Thymus (tissue), 11 donors: Measurements from ENCODE around the gene MID1. TPM values are rescaled to one million over a fixed set of nuclear protein-coding genes. Genes with fewer than 3 reads are reported as not detected.

Source experiments
- DNase-seq, 9 donors: peaks; one replicate each; pipeline ENCODE4 v3.0.0-alpha.2; 2013; ENCODE audit warnings: low spot score in 9 of 9, low read depth in 6 of 9, missing footprints in 1 of 9
- H3K27ac ChIP-seq, 2 donors: one replicate each; pipeline ENCODE4 v1.5.1; 2013; ENCODE audit warnings: control low read depth in 1 of 2, low read depth in 1 of 2, low read length in 1 of 2, mild to moderate bottlenecking in 1 of 2, moderate library complexity in 1 of 2
- H3K27me3 ChIP-seq, 2 donors: one replicate each; pipeline ENCODE4 v1.5.1; 2013; ENCODE audit warnings: low read length in 1 of 2; ENCODE audit not compliant: control insufficient read depth in 2 of 2, insufficient read depth in 1 of 2
- H3K36me3 ChIP-seq, 2 donors: one replicate each; pipeline ENCODE4 v1.5.1; 2013; ENCODE audit warnings: low read length in 1 of 2, mild to moderate bottlenecking in 1 of 2, moderate library complexity in 1 of 2; ENCODE audit not compliant: control insufficient read depth in 2 of 2, insufficient read depth in 2 of 2
- H3K4me1 ChIP-seq, 2 donors: one replicate each; pipeline ENCODE4 v1.5.1; 2013; ENCODE audit warnings: low read length in 2 of 2; ENCODE audit not compliant: control insufficient read depth in 2 of 2, insufficient read depth in 2 of 2
- H3K4me3 ChIP-seq, 2 donors: one replicate each; pipeline ENCODE4 v1.5.1; 2013; ENCODE audit warnings: low read length in 2 of 2, control low read depth in 1 of 2, mild to moderate bottlenecking in 1 of 2
- H3K9me3 ChIP-seq, 2 donors: one replicate each; pipeline ENCODE4 v1.5.1; 2013; ENCODE audit warnings: low read length in 1 of 2, mild to moderate bottlenecking in 1 of 2; ENCODE audit not compliant: control insufficient read depth in 2 of 2, insufficient read depth in 1 of 2
- WGBS: extraction: QIAGEN DNeasy Blood & Tissue Kit; methylation state at CpG from one replicate; pipeline ENCODE4 v1.1.7; 2013; 5-methylcytosine and 5-hydroxymethylcytosine counted together
- polyA plus RNA-seq: library from polyadenylated mRNA; stranded (reverse); fragments of 200-250 nt; gene quantifications from one replicate; pipeline ENCODE4 v1.2.3, GENCODE V29; 2013
- total RNA-seq: library from RNA; stranded (reverse); fragments of 120-200 nt; gene quantifications from one replicate; pipeline ENCODE4 v1.2.4, GENCODE V29; 2013
- donor health status: healthy.

Gene MID1
- total and polyA plus RNA-seq, 2 donors = 1.4 to 2.1 TPM

DNA sequence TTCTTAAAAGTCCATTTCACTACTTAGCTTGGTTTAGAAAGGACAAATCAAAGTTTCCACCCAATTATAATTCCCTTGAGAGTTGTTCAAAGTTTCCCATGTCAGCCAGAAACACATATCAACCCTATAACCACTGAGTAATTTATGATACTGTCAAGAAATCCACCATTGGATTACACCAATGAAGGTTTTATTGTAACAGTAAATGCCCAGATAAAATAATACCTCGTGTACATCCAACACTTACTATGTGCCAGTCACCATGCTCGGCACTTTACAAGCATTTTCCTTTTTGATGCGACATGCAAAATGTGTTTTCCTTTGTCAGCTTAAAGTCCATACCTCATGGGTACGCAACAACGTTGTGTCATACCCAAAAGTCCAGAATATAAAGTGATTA is 64.0 kb downstream of the MID1 start:
- 94% methylated on average over 5 of the region's 5 CpGs for WGBS
- no peaks in the 10 kb centered on the region for H3K27me3 ChIP-seq
- no peak overlapping the region for H3K27ac ChIP-seq
- no peaks in the 10 kb centered on the region for H3K4me1 ChIP-seq
- no peaks in the 10 kb centered on the region for H3K36me3 ChIP-seq
- no peaks in the 10 kb centered on the region for H3K9me3 ChIP-seq
- no peak for DNase-seq
- no peak overlapping the region for H3K4me3 ChIP-seq

DNA sequence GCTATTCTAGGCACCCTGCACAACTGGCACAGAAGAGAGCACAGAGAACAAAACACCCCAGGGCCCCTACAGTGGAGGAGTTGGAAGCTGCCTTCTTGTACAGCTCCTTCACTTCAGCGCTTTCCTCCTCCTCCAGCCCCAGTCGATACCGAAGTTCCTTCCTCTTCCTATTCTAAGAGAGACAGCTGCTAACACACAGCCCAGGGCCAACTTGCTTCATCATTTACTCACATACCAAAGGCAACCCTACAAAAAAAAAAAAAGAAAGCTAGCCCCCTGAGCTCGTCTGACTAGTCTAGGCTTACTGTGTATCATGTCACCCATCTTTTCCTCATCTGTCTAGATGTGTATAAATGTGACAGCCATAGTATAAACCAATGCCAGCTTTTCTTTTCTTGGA is 64.5 kb downstream of the MID1 start:
- H3K27ac ChIP-seq = no peak overlapping the region
- no peaks in the 10 kb centered on the region for H3K4me1 ChIP-seq
- WGBS = 69% methylated on average over 4 of the region's 4 CpGs
- no peaks in the 10 kb centered on the region for H3K36me3 ChIP-seq
- no peaks in the 10 kb centered on the region for H3K27me3 ChIP-seq
- DNase-seq = no peak
- H3K4me3 ChIP-seq = no peak overlapping the region
- no peaks in the 10 kb centered on the region for H3K9me3 ChIP-seq

DNA sequence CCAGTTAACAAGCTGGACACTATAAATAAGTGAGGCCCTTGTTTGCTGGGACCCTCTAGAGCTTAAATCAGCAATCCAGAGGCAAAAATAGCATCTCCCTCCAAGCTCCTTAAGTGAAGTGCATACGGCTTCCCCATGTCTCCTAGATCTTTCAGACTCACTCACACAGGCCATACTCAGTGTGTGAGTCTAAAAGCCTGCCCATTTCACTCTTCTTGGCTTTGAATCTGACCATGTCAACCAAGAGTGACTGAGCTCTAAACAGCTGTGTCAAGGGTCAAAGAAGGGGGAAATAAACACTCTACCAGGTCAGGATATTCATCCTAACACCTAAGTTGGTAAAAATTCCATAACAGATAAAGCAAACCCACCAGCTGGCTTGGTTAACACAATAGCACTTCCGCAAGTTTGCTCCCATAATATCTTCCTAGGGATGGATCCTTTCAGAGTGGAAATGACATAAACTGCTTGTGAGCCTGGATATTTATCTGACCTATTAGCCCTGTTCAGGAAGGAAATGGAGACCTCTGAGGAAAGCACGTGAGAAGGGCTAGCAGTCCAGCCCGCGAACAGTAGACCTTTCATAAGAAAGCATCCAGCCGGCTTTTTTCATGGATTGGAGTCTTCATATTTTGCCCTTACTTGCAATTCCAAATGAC is 65.6 kb downstream of the MID1 start:
- Histone ChIP-seq H3K27me3 (no peaks in the 10 kb centered on the region), H3K36me3 (no peaks in the 10 kb centered on the region), H3K4me3 (no peak overlapping the region), H3K27ac (no peak overlapping the region), H3K4me1 (no peaks in the 10 kb centered on the region), H3K9me3 (no peaks in the 10 kb centered on the region)
- no peak for DNase-seq
- 93% methylated on average over 6 of the region's 6 CpGs for WGBS

GRCh38 chrX:10549280-10549679 is 71.1 kb downstream of the MID1 start:
- Histone ChIP-seq H3K27me3 (no peaks in the 10 kb centered on the region), H3K27ac (no peak overlapping the region), H3K36me3 (no peaks in the 10 kb centered on the region), H3K4me3 (no peak overlapping the region), H3K9me3 (no peaks in the 10 kb centered on the region), H3K4me1 (no peaks in the 10 kb centered on the region)
- 91% methylated on average over 2 of the region's 2 CpGs for WGBS
- no peak for DNase-seq

GRCh38 chrX:10548688-10549087 is 71.7 kb downstream of the MID1 start:
- 89% methylated on average over 2 of the region's 2 CpGs for WGBS
- H3K36me3 ChIP-seq = no peaks in the 10 kb centered on the region
- no peak overlapping the region for H3K27ac ChIP-seq
- no peak overlapping the region for H3K4me3 ChIP-seq
- no peaks in the 10 kb centered on the region for H3K27me3 ChIP-seq
- no peaks in the 10 kb centered on the region for H3K9me3 ChIP-seq
- H3K4me1 ChIP-seq = no peaks in the 10 kb centered on the region
- no peak for DNase-seq

- no peak for DNase-seq
- Histone ChIP-seq H3K4me1 (no peaks in the 10 kb centered on the region), H3K4me3 (no peak overlapping the region), H3K36me3 (no peaks in the 10 kb centered on the region), H3K27ac (no peak overlapping the region), H3K27me3 (no peaks in the 10 kb centered on the region), H3K9me3 (no peaks in the 10 kb centered on the region)
- WGBS = 83% methylated on average over 1 of the region's 1 CpG
These were observed 74.5 kb downstream of the MID1 start for GRCh38 chrX:10545882-10546281.

- no peak overlapping the region for H3K27ac ChIP-seq
- no peaks in the 10 kb centered on the region for H3K4me1 ChIP-seq
- DNase-seq = no peak
- no peak overlapping the region for H3K4me3 ChIP-seq
- no peaks in the 10 kb centered on the region for H3K9me3 ChIP-seq
- 93% methylated on average over 1 of the region's 1 CpG for WGBS
- no peaks in the 10 kb centered on the region for H3K36me3 ChIP-seq
- no peaks in the 10 kb centered on the region for H3K27me3 ChIP-seq
These were observed 77.8 kb downstream of the MID1 start for GRCh38 chrX:10542586-10542985.

GRCh38 chrX:10538831-10539230 is 81.6 kb downstream of the MID1 start:
- no peaks in the 10 kb centered on the region for H3K27me3 ChIP-seq
- H3K4me1 ChIP-seq = no peaks in the 10 kb centered on the region
- H3K9me3 ChIP-seq = no peaks in the 10 kb centered on the region
- DNase-seq = no peak
- H3K27ac ChIP-seq = no peak overlapping the region
- H3K36me3 ChIP-seq = no peaks in the 10 kb centered on the region
- no peak overlapping the region for H3K4me3 ChIP-seq

DNA sequence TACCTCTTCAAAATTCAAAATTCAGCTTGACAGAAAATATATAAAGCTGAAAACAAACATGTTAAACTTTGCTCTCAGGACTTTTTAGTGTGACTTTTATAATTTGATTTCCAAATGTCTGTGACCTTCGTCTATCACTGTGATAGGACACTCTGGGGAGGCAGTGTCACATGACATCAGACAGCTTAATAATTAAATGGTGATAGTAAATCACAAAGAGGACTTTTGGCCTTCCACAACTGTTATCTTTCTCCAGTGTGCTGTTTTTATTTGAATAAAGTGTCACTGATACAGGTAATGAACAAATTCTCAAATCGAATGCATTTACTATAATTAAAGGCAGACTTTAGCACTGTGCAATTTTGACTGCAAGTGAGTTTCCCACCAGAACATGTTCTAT is 83.1 kb downstream of the MID1 start:
- no peak overlapping the region for H3K27ac ChIP-seq
- no peaks in the 10 kb centered on the region for H3K27me3 ChIP-seq
- no peaks in the 10 kb centered on the region for H3K4me1 ChIP-seq
- H3K4me3 ChIP-seq = no peak overlapping the region
- H3K9me3 ChIP-seq = no peaks in the 10 kb centered on the region
- no peak for DNase-seq
- no peaks in the 10 kb centered on the region for H3K36me3 ChIP-seq
- WGBS = 94% methylated on average over 2 of the region's 2 CpGs

DNA sequence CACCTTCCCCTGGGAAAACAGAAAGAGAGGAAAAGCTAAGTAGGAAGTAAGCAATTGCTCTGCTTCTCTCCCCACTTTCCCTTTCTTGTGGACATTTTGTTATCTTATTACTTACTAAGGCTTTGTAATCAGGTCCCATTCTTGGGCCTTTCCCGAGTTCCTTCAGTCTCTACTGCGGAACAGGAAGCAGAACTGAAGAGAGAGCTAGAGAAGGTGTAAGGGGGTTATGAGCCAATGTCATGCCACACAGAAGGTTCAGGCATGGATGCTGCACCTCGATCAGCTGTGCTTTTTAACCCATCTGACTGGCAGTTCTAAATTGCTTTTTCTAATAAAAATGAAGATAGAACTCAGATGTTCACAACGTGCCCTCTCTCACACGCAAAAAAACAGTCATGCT is 83.6 kb downstream of the MID1 start:
- Histone ChIP-seq H3K27ac (no peak overlapping the region), H3K4me3 (no peak overlapping the region), H3K9me3 (no peaks in the 10 kb centered on the region), H3K36me3 (no peaks in the 10 kb centered on the region), H3K27me3 (no peaks in the 10 kb centered on the region), H3K4me1 (no peaks in the 10 kb centered on the region)
- 90% methylated on average over 5 of the region's 5 CpGs for WGBS
- no peak for DNase-seq
